Testis (tissue), 2 donors: ENCODE results near the gene CHST3.

Experiments
- CTCF ChIP-seq, 3 experiments: fragments of 450-650 bp in 2 of 3; fragments of 200-600 bp in 1 of 3; sonication (generic) in 1 of 3; IDR thresholded peaks; one replicate each; pipeline ENCODE4 v1.5.1; 2016 to 2019; ENCODE audit warnings: antibody characterized with exemption in 3 of 3, mild to moderate bottlenecking in 2 of 3, moderate library complexity in 1 of 3
- POLR2A ChIP-seq: fragments of 450-650 bp; IDR thresholded peaks from one replicate; pipeline ENCODE4 v1.6.1; 2017; ENCODE audit warnings: antibody characterized with exemption, mild to moderate bottlenecking, moderate library complexity

GRCh38 chr10:71933651-71934050, 30.5 kb upstream of the CHST3 start:
- TF ChIP-seq CTCF (IDR thresholded peaks at IDR 0.05) (no peak), POLR2A (no peak)
